ENCODE data around the gene ARHGAP11A. TPM values are rescaled to one million over a fixed set of nuclear protein-coding genes. Genes with fewer than 3 reads are reported as not detected.
A peak's percentile ranks its signal among the peaks of the same experiment; 100 is the strongest.
"Not testable (repeated sequence)": the region's sequence is repeated elsewhere in the genome, so short reads cannot be mapped to it uniquely, and the experiment has no call there.

ARHGAP11A gene
- polyA plus RNA-seq (2012; ENCODE audit: insufficient read depth, insufficient read length, low read depth): 17.1 TPM

- not testable (repeated sequence) for H3K4me1 ChIP-seq, H3K27me3 ChIP-seq, H3K36me3 ChIP-seq, H3K9me3 ChIP-seq
- H3K4me3 ChIP-seq (ENCODE audit: low read depth, low read length): peak within 1 kb of the TSS; percentile 72
- peak; percentile 91 for DNase-seq
Observed at GRCh38 chr15:32615051-32615870, at the start of gene ARHGAP11A. ARHGAP11A (plus strand) TSS chr15:32615504; CDS start chr15:32616212, 708 bp downstream.

- H3K36me3 ChIP-seq; H3K27me3 ChIP-seq; H3K9me3 ChIP-seq; H3K4me3 ChIP-seq (ENCODE audit: low read depth, low read length); DNase-seq; H3K4me1 ChIP-seq: not testable (repeated sequence)
Observed at GRCh38 chr15:32568988-32569387, 46.3 kb upstream of the ARHGAP11A start.

GRCh38 chr15:32578482-32578881 is 36.8 kb upstream of the ARHGAP11A start:
- not testable (repeated sequence) for H3K36me3 ChIP-seq; H3K9me3 ChIP-seq; H3K4me1 ChIP-seq; DNase-seq; H3K27me3 ChIP-seq; H3K4me3 ChIP-seq (ENCODE audit: low read depth, low read length)

- H3K9me3 ChIP-seq; H3K4me3 ChIP-seq (ENCODE audit: low read depth, low read length); H3K36me3 ChIP-seq: not testable (repeated sequence)
Observed at GRCh38 chr15:32585844-32586243, 29.5 kb upstream of the ARHGAP11A start.

GRCh38 chr15:32593151-32593550 is 22.2 kb upstream of the ARHGAP11A start, which contains the start of gene GOLGA8N:
GOLGA8N (plus strand) TSS chr15:32593456.
- H3K4me1 ChIP-seq; H3K27me3 ChIP-seq; H3K9me3 ChIP-seq; H3K4me3 ChIP-seq (ENCODE audit: low read depth, low read length); H3K36me3 ChIP-seq: not testable (repeated sequence)
- DNase-seq: peak; percentile 76

More at GRCh38 chr15:32585844-32586243, 29.5 kb upstream of the ARHGAP11A start:
- not testable (repeated sequence) for H3K27me3 ChIP-seq, H3K4me1 ChIP-seq, DNase-seq

GRCh38 chr15:32609518-32609917 is 5.8 kb upstream of the ARHGAP11A start:
- H3K9me3 ChIP-seq: not testable (repeated sequence)

GRCh38 chr15:32610719-32611118 is 4.6 kb upstream of the ARHGAP11A start:
- TF ChIP-seq CTCF (IDR thresholded peaks at IDR 0.05; ENCODE audit: low read depth, low read length): peak; percentile 33
- not testable (repeated sequence) for H3K4me1 ChIP-seq; H3K36me3 ChIP-seq; H3K4me3 ChIP-seq (ENCODE audit: low read depth, low read length); H3K9me3 ChIP-seq; H3K27me3 ChIP-seq
- peak; percentile 7 for DNase-seq

More at GRCh38 chr15:32609518-32609917, 5.8 kb upstream of the ARHGAP11A start:
- not testable (repeated sequence) for H3K4me3 ChIP-seq (ENCODE audit: low read depth, low read length); H3K4me1 ChIP-seq; H3K36me3 ChIP-seq; DNase-seq; H3K27me3 ChIP-seq

GRCh38 chr15:32614712-32615050 is 623 bp upstream of the ARHGAP11A start:
- DNase-seq: peak; percentile 47
- not testable (repeated sequence) for H3K27me3 ChIP-seq, H3K4me1 ChIP-seq, H3K9me3 ChIP-seq, H3K36me3 ChIP-seq
- H3K4me3 ChIP-seq (ENCODE audit: low read depth, low read length): peak overlapping the region; percentile 72

- H3K27me3 ChIP-seq, H3K4me1 ChIP-seq, H3K9me3 ChIP-seq, DNase-seq, H3K36me3 ChIP-seq: not testable (repeated sequence)
- H3K4me3 ChIP-seq (ENCODE audit: low read depth, low read length): peak overlapping the region; percentile 72
Observed at GRCh38 chr15:32615871-32616426, 645 bp downstream of the ARHGAP11A start.

- H3K4me3 ChIP-seq (ENCODE audit: low read depth, low read length): no peak overlapping the region
- TF ChIP-seq CTCF (IDR thresholded peaks at IDR 0.05; ENCODE audit: low read depth, low read length): no peak
- H3K36me3 ChIP-seq: peaks cover 65% of the 10 kb centered on the region
Observed at GRCh38 chr15:32636410-32636809, 21.1 kb downstream of the ARHGAP11A start.

More at GRCh38 chr15:32636410-32636809, 21.1 kb downstream of the ARHGAP11A start:
- no peaks in the 10 kb centered on the region for H3K9me3 ChIP-seq
- DNase-seq: no peak
- H3K4me1 ChIP-seq: no peaks in the 10 kb centered on the region
- H3K27me3 ChIP-seq: no peaks in the 10 kb centered on the region
